Endothelial cell of umbilical vein (primary cell): ENCODE measurements around the gene APOC3. TPM values are rescaled to one million over a fixed set of nuclear protein-coding genes. Genes with fewer than 3 reads are reported as not detected.
"Not testable (repeated sequence)": the region's sequence is repeated elsewhere in the genome, so short reads cannot be mapped to it uniquely, and the experiment has no call there.

Source experiments
- BruUV-seq: library from RNA; stranded (reverse); fragments of 400-500 nt; replicated peaks from 2 replicates; lab custom pipeline; 2021; lab: Mats Ljungman, UMichigan
- CTCF ChIA-PET: fragments of 300-600, 350-600 bp; sonication (Branson Sonifier 250); formaldehyde crosslinking; loops from one replicate; lab custom pipeline; 2021; ENCODE audit warnings: antibody characterized with exemption, inconsistent platforms; lab: Charles Lee
- POLR2A ChIA-PET: fragments of 300-600, 350-600 bp; sonication (Branson Sonifier 250); formaldehyde crosslinking; loops from one replicate; lab custom pipeline; 2021; ENCODE audit warnings: antibody characterized with exemption, inconsistent platforms; lab: Charles Lee
- DNase-seq: peaks from one replicate; pipeline ENCODE4 v3.0.0-alpha.2; 2011; ENCODE audit warnings: low read depth, low spot score
- FAIRE-seq: peaks from 2 replicates; lab custom pipeline; 2011; peaks lifted over from hg19 to GRCh38; lab: Jason Lieb, UNC
- H2AFZ ChIP-seq: 2 replicates; pipeline ENCODE4 v1.6.0; 2012; ENCODE audit warnings: low read depth, low read length, control low read depth, inconsistent platforms
- H3K27ac ChIP-seq: 2 replicates; pipeline ENCODE4 v1.5.1; 2011; ENCODE audit warnings: low read depth, mild to moderate bottlenecking, control low read depth, low read length, moderate library complexity; ENCODE audit not compliant: insufficient read depth
- H3K27me3 ChIP-seq, 2 experiments: 2 replicates each; pipeline versions ENCODE4 v1.6.0 to v1.6.1; 2011; ENCODE audit warnings: low read length in 2 of 2, mixed read lengths in 1 of 2; ENCODE audit not compliant: control insufficient read depth in 2 of 2, insufficient read depth in 2 of 2
- H3K36me3 ChIP-seq, 2 experiments: 2 replicates in 1 of 2; 3 replicates in 1 of 2; pipeline ENCODE4 v1.5.1; 2011; ENCODE audit warnings: low read length in 2 of 2, mild to moderate bottlenecking in 1 of 2, moderate library complexity in 1 of 2; ENCODE audit not compliant: control insufficient read depth in 2 of 2, insufficient read depth in 2 of 2; ENCODE audit errors: extremely low read depth in 1 of 2
- H3K4me1 ChIP-seq: 3 replicates; pipeline ENCODE4 v1.5.1; 2011; ENCODE audit warnings: mild to moderate bottlenecking, low read length; ENCODE audit not compliant: control insufficient read depth, insufficient read depth; ENCODE audit errors: extremely low read depth
- H3K4me2 ChIP-seq: 2 replicates; pipeline ENCODE4 v1.6.1; 2011; ENCODE audit warnings: low read length, control low read depth, mixed read lengths; ENCODE audit not compliant: insufficient read depth
- H3K4me3 ChIP-seq, 3 experiments: fragments of 200-600 bp in 1 of 3; sonication (generic), shearing (Covaris generic) in 1 of 3; replicated peaks in 1 of 3; 2 replicates each; pipeline ENCODE4 v1.5.1; 2011 to 2016; ENCODE audit warnings: control low read depth in 3 of 3, low read length in 3 of 3, mild to moderate bottlenecking in 2 of 3, inconsistent platforms in 1 of 3, low read depth in 1 of 3, moderate library complexity in 1 of 3; ENCODE audit not compliant: insufficient read depth in 1 of 3
- H3K79me2 ChIP-seq: 2 replicates; pipeline ENCODE4 v1.6.0; 2012; ENCODE audit warnings: low read length, inconsistent platforms; ENCODE audit not compliant: control insufficient read depth, insufficient read depth
- H3K9ac ChIP-seq: replicated peaks from 2 replicates; pipeline ENCODE3; 2011; ENCODE audit warnings: low read length, control low read depth; ENCODE audit not compliant: insufficient read depth; ENCODE audit errors: extremely low read depth
- H3K9me1 ChIP-seq: replicated peaks from 3 replicates; pipeline ENCODE4 v1.6.0; 2011; ENCODE audit warnings: mild to moderate bottlenecking, low read length; ENCODE audit not compliant: control insufficient read depth, insufficient read depth; ENCODE audit errors: extremely low read depth
- H3K9me3 ChIP-seq: replicated peaks from 2 replicates; pipeline ENCODE4 v1.5.1; 2012; ENCODE audit warnings: low read length, inconsistent platforms; ENCODE audit not compliant: control insufficient read depth, insufficient read depth
- H4K20me1 ChIP-seq: replicated peaks from 2 replicates; pipeline ENCODE3; 2011; ENCODE audit warnings: mild to moderate bottlenecking, low read length; ENCODE audit not compliant: control insufficient read depth, insufficient read depth; ENCODE audit errors: extremely low read depth
- EZH2 ChIP-seq: IDR thresholded peaks from 2 replicates; pipeline ENCODE4 v1.6.1; 2012; ENCODE audit warnings: borderline replicate concordance, low read depth, mild to moderate bottlenecking, moderate library complexity, low read length, inconsistent platforms; ENCODE audit not compliant: severe bottlenecking
- FOS ChIP-seq: IDR thresholded peaks from 2 replicates; pipeline ENCODE4 v1.6.1; 2011; ENCODE audit warnings: mild to moderate bottlenecking, low read length, moderate library complexity, borderline replicate concordance; ENCODE audit not compliant: insufficient read depth
- GATA2 ChIP-seq: IDR thresholded peaks from 2 replicates; pipeline ENCODE4 v1.7.0; 2011; ENCODE audit warnings: low read depth, mild to moderate bottlenecking, moderate library complexity, mixed read lengths, low read length; ENCODE audit not compliant: insufficient read length, insufficient read depth
- JUN ChIP-seq: IDR thresholded peaks from 2 replicates; pipeline ENCODE4 v1.6.1; 2011; ENCODE audit warnings: borderline replicate concordance, low read depth; ENCODE audit not compliant: insufficient read length, insufficient read depth
- MAX ChIP-seq: IDR thresholded peaks from 2 replicates; pipeline ENCODE4 v1.6.1; 2011; ENCODE audit not compliant: insufficient read depth, insufficient read length
- MYC ChIP-seq: IDR thresholded peaks from one replicate; pipeline ENCODE4 v1.6.1; 2011; ENCODE audit warnings: mild to moderate bottlenecking, low read depth, low read length
- POLR2AphosphoS5 ChIP-seq: IDR thresholded peaks from 2 replicates; pipeline ENCODE4 v1.6.1; 2012; ENCODE audit warnings: low read depth, mild to moderate bottlenecking, control low read depth, low read length, moderate library complexity; ENCODE audit not compliant: insufficient read depth
- dilution Hi-C: fragments of 300-500 bp; cut with MboI; formaldehyde crosslinking; loops from one replicate; pipeline ENCODE4 v1.15.0; 2019; ENCODE audit warnings: low sequenced_read_pairs; ENCODE audit not compliant: extremely low pct_ligation_motif_present
- intact Hi-C: fragments of 100-400 bp; cut with micrococcal nuclease; formaldehyde crosslinking; loops from one replicate; pipeline ENCODE4 v1.10.0; 2022
- polyA plus RNA-seq, 4 experiments: library from polyadenylated mRNA; depleted of rRNA in 3 of 4; stranded (reverse) in 3 of 4; unstranded in 1 of 4; fragments of >200 nt; gene quantifications; 2 replicates each; pipeline versions ENCODE4 v1.2.1 to v1.2.3, GENCODE V29; 2011 to 2012; ENCODE audit warnings: missing spikeins in 1 of 4
- total RNA-seq: library from RNA; stranded (reverse); gene quantifications from 2 replicates; pipeline ENCODE4 v1.2.3, GENCODE V29; 2021

The APOC3 gene
- total and polyA plus RNA-seq, 2 donors (not counting 3 experiments of a cell fraction or from before 2014, with no cell fraction given): not detected

GRCh38 chr11:116833816-116834534 is 4.3 kb downstream of the APOC3 start:
- ChIA-PET CTCF (interaction anchor here (1.3 to 5.0 kb wide), 4 partner anchors 10 to 43 kb away, joined by 3 to 272 read pairs (median 12); partner anchors contain the start of genes APOA4 and APOA5), POLR2A (no interaction called here)
- Histone ChIP-seq H3K79me2 (no peaks in the 10 kb centered on the region), H3K9me3 (no peaks in the 10 kb centered on the region), H3K27me3 (no peaks in the 10 kb centered on the region), H3K4me3 (no peak overlapping the region), H3K36me3 (no peaks in the 10 kb centered on the region), H3K4me2 (no peak overlapping the region), H3K4me1 (peaks cover 6% of the 10 kb centered on the region), H3K9me1 (no peaks in the 10 kb centered on the region), H3K9ac (no peak overlapping the region), H2AFZ (no peak overlapping the region), H3K27ac (no peak overlapping the region), H4K20me1 (no peaks in the 10 kb centered on the region)
- DNase-seq (no peak), FAIRE-seq (no peak)
- BruUV-seq: no TSS peak
- TF ChIP-seq MYC (no peak), GATA2 (no peak), EZH2 (no peak), JUN (no peak), MAX (no peak), POLR2AphosphoS5 (no peak), FOS (no peak)
- intact Hi-C loops: no loop called here
- dilution Hi-C loops: no loop called here

- H2AFZ ChIP-seq, dilution Hi-C loops, H4K20me1 ChIP-seq, H3K36me3 ChIP-seq, H3K4me2 ChIP-seq, H3K79me2 ChIP-seq, H3K27me3 ChIP-seq, DNase-seq, FAIRE-seq, H3K9me3 ChIP-seq, H3K4me3 ChIP-seq, BruUV-seq, H3K9me1 ChIP-seq, POLR2A ChIA-PET, H3K4me1 ChIP-seq, H3K9ac ChIP-seq, H3K27ac ChIP-seq: not testable (repeated sequence)
- CTCF ChIA-PET: interaction anchor here (1.3 to 5.0 kb wide), 4 partner anchors 10 to 43 kb away, joined by 3 to 272 read pairs (median 12); partner anchors contain the start of genes APOA4 and APOA5
- intact Hi-C loops: loop anchor here (5.0 kb wide), 1 partner anchor 102 kb away; no protein-coding TSS in a partner anchor
Observed at GRCh38 chr11:116834535-116835041, 4.9 kb downstream of the APOC3 start.
